NT2/D1 (cell line): ENCODE data around the gene CXorf58.
A peak's percentile ranks its signal among the peaks of the same experiment; 100 is the strongest.
"Not testable (repeated sequence)": the region's sequence is repeated elsewhere in the genome, so short reads cannot be mapped to it uniquely, and the experiment has no call there.

Experiments
- DNase-seq: peaks from one replicate; pipeline ENCODE4 v3.0.0-alpha.2; 2011; ENCODE audit warnings: low read depth, low spot score
- H3K27me3 ChIP-seq: 2 replicates; pipeline ENCODE4 v1.6.0; 2011; ENCODE audit warnings: mild to moderate bottlenecking; ENCODE audit not compliant: insufficient read length, insufficient read depth
- H3K36me3 ChIP-seq: 2 replicates; pipeline ENCODE4 v1.6.1; 2011; ENCODE audit warnings: mild to moderate bottlenecking, low read length, mixed read lengths; ENCODE audit not compliant: insufficient read depth, insufficient read length
- H3K4me1 ChIP-seq: 2 replicates; pipeline ENCODE4 v1.5.1; 2011; ENCODE audit not compliant: insufficient read depth, insufficient read length
- H3K4me3 ChIP-seq: 2 replicates; pipeline ENCODE4 v1.5.1; 2011; ENCODE audit warnings: low read depth; ENCODE audit not compliant: insufficient read length
- H3K9ac ChIP-seq: 2 replicates; pipeline ENCODE4 v1.6.0; 2011; ENCODE audit warnings: low read depth; ENCODE audit not compliant: insufficient read length
- H3K9me3 ChIP-seq: 2 replicates; pipeline ENCODE4 v1.5.1; 2011; ENCODE audit warnings: mild to moderate bottlenecking, low read length; ENCODE audit not compliant: insufficient read depth
- SUZ12 ChIP-seq: IDR thresholded peaks from 2 replicates; pipeline ENCODE4 v1.6.1; 2011; ENCODE audit not compliant: insufficient read length, insufficient read depth; ENCODE audit errors: extremely low read depth
- YY1 ChIP-seq: IDR thresholded peaks from 2 replicates; pipeline ENCODE4 v1.6.1; 2011; ENCODE audit not compliant: insufficient read length, insufficient read depth
- ZNF274 ChIP-seq: IDR thresholded peaks from 2 replicates; pipeline ENCODE4 v1.6.1; 2011; ENCODE audit warnings: mild to moderate bottlenecking, low read depth, low read length

CXorf58 gene

DNA sequence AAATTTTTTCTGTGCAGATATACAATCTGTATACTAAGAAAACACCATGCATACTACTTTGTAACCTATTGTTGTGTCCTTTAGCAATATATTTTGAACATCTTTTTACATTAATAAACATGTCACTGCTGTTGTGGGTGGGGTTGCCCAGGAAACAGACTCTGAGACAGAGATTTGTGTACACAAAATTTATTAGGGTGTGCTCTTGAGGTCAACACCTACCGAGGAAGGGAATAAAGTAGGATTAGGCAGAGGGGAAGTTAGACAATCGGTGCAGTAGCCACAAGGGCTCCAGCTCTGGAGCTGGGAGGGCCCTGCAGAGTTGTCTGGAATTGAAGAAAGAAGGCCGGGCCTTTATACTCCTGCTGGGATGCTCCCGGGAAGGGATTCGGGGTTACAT, 56.4 kb downstream of the CXorf58 start:
- peaks cover 2% of the 10 kb centered on the region for H3K4me1 ChIP-seq
- no peaks in the 10 kb centered on the region for H3K9me3 ChIP-seq
- TF ChIP-seq YY1 (no peak), SUZ12 (no peak), ZNF274 (no peak)

DNA sequence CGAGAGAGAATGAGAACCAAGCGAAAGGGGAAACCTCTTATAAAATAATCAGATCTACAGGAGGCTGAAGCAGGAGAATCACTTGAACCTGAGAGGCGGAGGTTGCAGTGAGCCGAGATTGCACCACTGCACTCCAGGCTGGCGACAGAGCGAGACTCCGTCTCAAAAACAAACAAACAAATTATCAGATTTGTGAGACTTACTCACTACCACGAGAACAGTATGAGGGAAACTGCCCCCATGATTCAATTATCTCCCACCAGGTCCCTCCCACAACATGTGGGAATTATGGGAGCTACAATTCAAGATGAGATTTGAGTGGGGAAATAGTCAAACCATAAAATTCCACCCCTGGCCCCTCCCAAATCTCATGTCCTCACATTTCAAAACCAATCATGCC, 57.8 kb downstream of the CXorf58 start:
- not testable (repeated sequence) for H3K9ac ChIP-seq, H3K4me1 ChIP-seq, DNase-seq, H3K27me3 ChIP-seq, H3K36me3 ChIP-seq, H3K9me3 ChIP-seq, H3K4me3 ChIP-seq

More for the DNA sequence above, 56.4 kb downstream of the CXorf58 start:
- Histone ChIP-seq H3K36me3 (no peaks in the 10 kb centered on the region), H3K27me3 (no peaks in the 10 kb centered on the region), H3K9ac (no peak overlapping the region), H3K4me3 (no peak overlapping the region)
- DNase-seq: no peak

DNA sequence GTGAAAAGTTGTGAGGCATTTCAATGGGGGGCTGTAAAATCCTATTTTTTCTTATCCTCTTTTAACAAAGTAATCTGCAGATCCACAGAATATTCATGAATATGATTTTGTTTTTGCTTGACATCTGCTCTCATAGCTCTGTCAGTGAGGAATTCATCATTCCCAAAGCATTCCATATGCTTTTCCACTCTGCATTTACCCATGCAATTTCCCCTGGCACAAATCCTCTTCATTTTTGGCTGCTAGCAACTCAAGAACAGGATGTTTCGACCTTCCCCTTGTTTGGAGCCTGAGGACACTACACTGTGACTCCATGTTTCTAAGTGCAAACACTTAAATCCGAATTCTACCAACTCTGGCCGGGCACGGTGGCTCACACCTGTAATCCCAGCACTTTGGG, 70.7 kb downstream of the CXorf58 start:
- H3K4me3 ChIP-seq: no peak overlapping the region
- no peaks in the 10 kb centered on the region for H3K27me3 ChIP-seq
- peaks cover 4% of the 10 kb centered on the region for H3K4me1 ChIP-seq
- no peaks in the 10 kb centered on the region for H3K9me3 ChIP-seq
- H3K9ac ChIP-seq: no peak overlapping the region
- peaks cover 3% of the 10 kb centered on the region for H3K36me3 ChIP-seq
- no peak for DNase-seq
- TF ChIP-seq SUZ12 (no peak), ZNF274 (no peak), YY1 (no peak)

DNA sequence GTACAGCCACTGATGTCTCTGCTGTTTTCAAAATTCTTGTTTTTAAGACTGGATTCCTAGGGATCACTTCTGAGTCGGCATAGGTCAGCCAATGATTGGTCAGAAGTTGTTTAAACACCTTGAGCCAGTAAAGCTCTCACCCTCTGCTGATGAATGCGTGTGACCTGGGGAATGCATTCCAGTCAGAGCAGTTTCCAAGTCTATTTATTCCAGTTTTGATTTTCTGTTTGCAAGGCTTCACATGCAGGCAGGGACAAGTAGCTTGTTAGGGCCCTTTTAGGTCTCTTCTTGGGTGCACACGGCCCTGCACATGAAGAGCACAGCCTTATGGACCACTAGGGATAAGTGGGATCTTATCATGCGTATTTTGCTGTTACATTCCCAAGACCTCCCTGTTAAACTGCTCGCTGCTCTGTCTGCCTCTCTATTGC, 72.2 kb downstream of the CXorf58 start:
- TF ChIP-seq SUZ12 (no peak), YY1 (no peak), ZNF274 (no peak)
- H3K4me1 ChIP-seq: peaks cover 4% of the 10 kb centered on the region
- H3K36me3 ChIP-seq: peaks cover 11% of the 10 kb centered on the region
- no peak for DNase-seq
- H3K9me3 ChIP-seq: no peaks in the 10 kb centered on the region
- H3K9ac ChIP-seq: peak overlapping the region; percentile 23
- no peak overlapping the region for H3K4me3 ChIP-seq
- H3K27me3 ChIP-seq: no peaks in the 10 kb centered on the region

DNA sequence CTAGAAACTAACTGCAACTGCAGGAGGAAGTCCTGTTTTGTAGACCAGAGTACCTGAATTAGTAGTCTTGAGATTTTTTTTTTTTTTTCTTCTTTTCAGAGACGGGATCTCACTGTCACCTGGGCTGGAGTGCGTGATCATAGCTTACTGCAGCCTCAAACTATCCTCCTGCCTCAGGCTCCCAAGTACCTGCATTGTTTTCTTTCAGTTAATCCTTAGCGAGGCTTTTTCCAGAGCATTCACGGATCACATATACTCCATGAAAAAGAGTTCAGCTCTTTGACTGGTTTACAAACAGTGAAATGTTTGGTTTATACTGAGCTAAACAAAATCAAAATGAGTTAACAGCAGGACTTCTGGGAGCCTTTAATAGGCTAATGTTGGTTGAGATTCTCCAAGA, 73.4 kb downstream of the CXorf58 start:
- TF ChIP-seq YY1 (no peak), SUZ12 (no peak), ZNF274 (no peak)
- DNase-seq: peak; percentile 59
- H3K4me3 ChIP-seq: no peak overlapping the region
- H3K36me3 ChIP-seq: peaks cover 20% of the 10 kb centered on the region
- H3K4me1 ChIP-seq: peaks cover 4% of the 10 kb centered on the region
- no peaks in the 10 kb centered on the region for H3K9me3 ChIP-seq
- H3K27me3 ChIP-seq: no peaks in the 10 kb centered on the region
- H3K9ac ChIP-seq: no peak overlapping the region

DNA sequence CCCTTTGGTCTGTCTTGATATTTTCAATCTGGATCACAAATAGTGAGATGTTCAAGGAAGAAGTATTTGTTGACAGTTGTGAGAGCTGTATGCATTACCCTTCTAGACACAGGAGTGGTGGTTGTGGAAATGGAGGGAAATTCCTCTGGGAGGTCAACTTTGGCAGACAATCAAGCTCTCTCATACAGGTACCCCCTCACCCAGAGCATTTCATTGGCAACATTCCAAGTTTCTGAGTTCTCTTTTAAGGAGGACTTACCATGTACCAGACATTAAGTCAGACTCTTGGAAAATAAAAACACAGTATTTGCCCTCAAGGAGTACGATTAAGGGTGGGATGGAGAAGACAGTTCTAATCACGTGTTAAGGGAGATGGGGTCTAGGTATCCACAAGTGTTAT, 73.9 kb downstream of the CXorf58 start:
- peaks cover 22% of the 10 kb centered on the region for H3K36me3 ChIP-seq
- H3K9me3 ChIP-seq: no peaks in the 10 kb centered on the region
- DNase-seq: peak; percentile 25
- TF ChIP-seq ZNF274: no peak
- H3K4me3 ChIP-seq: no peak overlapping the region
- H3K9ac ChIP-seq: no peak overlapping the region
- no peaks in the 10 kb centered on the region for H3K27me3 ChIP-seq
- peaks cover 4% of the 10 kb centered on the region for H3K4me1 ChIP-seq

DNA sequence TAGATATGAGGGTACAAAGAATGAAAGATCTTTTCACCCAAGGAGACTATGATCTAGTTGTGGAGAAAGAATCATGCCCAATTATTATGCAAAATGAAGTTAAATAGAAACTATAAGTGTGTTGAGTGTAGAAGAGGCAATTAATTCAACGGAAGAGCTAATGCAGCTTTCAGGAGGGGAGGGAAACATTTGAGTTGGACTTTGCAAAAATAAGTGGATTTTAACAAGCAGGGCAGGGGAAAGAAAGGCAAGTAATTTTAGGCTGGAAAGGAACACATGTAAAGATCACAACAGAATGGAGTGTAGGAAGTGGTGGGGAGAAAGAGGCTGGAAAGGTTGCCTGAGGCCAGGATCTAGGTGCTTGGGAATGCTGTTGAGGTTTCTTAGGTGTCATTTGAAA, 75.1 kb downstream of the CXorf58 start:
- Histone ChIP-seq H3K9ac (no peak overlapping the region), H3K27me3 (no peaks in the 10 kb centered on the region), H3K9me3 (no peaks in the 10 kb centered on the region), H3K36me3 (peaks cover 32% of the 10 kb centered on the region), H3K4me3 (no peak overlapping the region), H3K4me1 (peaks cover 4% of the 10 kb centered on the region)
- DNase-seq: no peak
- TF ChIP-seq YY1 (no peak), SUZ12 (no peak)
